HEK293 (cell line): ENCODE results near the gene KDM4B.

Experiments
- SCRT1 ChIP-seq: fragments of 450-650 bp; formaldehyde crosslinking; IDR thresholded peaks from 2 replicates; pipeline ENCODE4 v1.5.1; 2016; ENCODE audit warnings: missing biosample characterization, missing genetic modification characterization, borderline replicate concordance
- TF ChIP-seq, protein P1 (sequence below): fragments of 450-650 bp; formaldehyde crosslinking; IDR thresholded peaks from 2 replicates; pipeline ENCODE4 v1.5.1; 2016; ENCODE audit warnings: missing biosample characterization, missing genetic modification characterization

DNA sequence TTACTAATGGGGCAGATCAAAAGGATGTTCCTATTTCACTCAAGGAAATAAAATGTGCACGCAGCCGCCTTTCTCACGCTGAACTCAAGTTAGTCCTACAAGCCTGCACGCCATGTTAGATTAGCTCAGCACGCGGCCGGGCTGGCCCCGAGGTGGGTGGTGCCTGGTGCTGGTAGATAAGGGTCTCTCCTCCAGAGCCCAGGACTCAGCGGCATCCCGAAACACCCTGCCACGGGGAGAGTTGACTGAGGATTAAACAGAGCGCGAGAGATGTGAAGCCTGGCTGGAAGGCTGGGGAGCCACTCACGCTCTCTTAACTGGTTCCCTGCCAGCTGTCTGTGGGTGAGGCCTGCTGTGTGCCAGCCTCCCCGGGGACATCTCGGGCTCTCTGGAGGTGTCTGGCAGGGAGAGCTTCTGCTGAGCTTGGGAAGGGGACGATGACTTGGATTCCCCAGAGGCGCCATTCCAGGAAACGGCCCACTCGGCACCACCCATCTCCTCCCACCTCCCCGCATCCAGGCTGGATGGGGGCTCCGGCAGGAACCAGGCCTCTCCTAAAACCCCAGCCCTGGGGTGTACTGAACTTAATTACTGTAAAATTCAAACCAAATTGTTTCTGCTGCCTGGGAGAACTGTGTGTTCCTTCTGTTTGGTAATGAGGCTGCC is 122.2 kb downstream of the KDM4B start:
- TF ChIP-seq, protein P1, sequence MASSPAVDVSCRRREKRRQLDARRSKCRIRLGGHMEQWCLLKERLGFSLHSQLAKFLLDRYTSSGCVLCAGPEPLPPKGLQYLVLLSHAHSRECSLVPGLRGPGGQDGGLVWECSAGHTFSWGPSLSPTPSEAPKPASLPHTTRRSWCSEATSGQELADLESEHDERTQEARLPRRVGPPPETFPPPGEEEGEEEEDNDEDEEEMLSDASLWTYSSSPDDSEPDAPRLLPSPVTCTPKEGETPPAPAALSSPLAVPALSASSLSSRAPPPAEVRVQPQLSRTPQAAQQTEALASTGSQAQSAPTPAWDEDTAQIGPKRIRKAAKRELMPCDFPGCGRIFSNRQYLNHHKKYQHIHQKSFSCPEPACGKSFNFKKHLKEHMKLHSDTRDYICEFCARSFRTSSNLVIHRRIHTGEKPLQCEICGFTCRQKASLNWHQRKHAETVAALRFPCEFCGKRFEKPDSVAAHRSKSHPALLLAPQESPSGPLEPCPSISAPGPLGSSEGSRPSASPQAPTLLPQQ (tag by site-specific recombination): no peak
- TF ChIP-seq SCRT1 (tag by site-specific recombination): no peak
